HCT116 (cell line): ENCODE data around the gene LRCH4. TPM values are rescaled to one million over a fixed set of nuclear protein-coding genes. Genes with fewer than 3 reads are reported as not detected.

ENCODE experiments used
- ATAC-seq: fragments of 200-7000 bp; cut with Tn5 transposase; 2 replicates; pipeline ENCODE4 v1.9.1; 2020; ENCODE audit warnings: mild to moderate bottlenecking, moderate library complexity
- BruUV-seq: library from RNA; stranded (reverse); fragments of 400-500 nt; replicated peaks from 2 replicates; lab custom pipeline; 2021; lab: Mats Ljungman, UMichigan
- CTCF ChIA-PET: fragments of 300-600 bp; sonication (Branson Sonifier 250); formaldehyde crosslinking; loops from one replicate; lab custom pipeline; 2021; ENCODE audit warnings: antibody characterized with exemption; lab: Charles Lee
- POLR2A ChIA-PET: fragments of 300-600, 350-600 bp; sonication (Branson Sonifier 250); formaldehyde crosslinking; loops from one replicate; lab custom pipeline; 2021; ENCODE audit warnings: antibody characterized with exemption; lab: Charles Lee
- RAD21 ChIA-PET, 2 experiments: fragments of 300-600 bp; sonication (Branson Sonifier 250); formaldehyde crosslinking; loops; one replicate each; lab custom pipeline; 2023; ENCODE audit warnings: low total read pairs in 2 of 2; ENCODE audit not compliant: uncharacterized antibody in 2 of 2, unreplicated experiment in 2 of 2, low non-redundant PET in 1 of 2; lab: Charles Lee
- DNase-seq: peaks from one replicate; pipeline ENCODE4 v3.0.0-alpha.2; 2010; ENCODE audit warnings: low read depth, low spot score
- H2AFZ ChIP-seq: fragments of 200-600 bp; shearing (Covaris generic), sonication (generic); 2 replicates; pipeline ENCODE4 v1.6.1; 2017; ENCODE audit warnings: low read depth, mixed run types, mixed read lengths, antibody characterized with exemption, low read length; ENCODE audit not compliant: poor library complexity, severe bottlenecking
- H3K27ac ChIP-seq: 2 replicates; pipeline ENCODE4 v1.5.1; 2012; ENCODE audit warnings: low read depth, low read length
- H3K27me3 ChIP-seq: fragments of 200-600 bp; sonication (generic); 2 replicates; pipeline ENCODE4 v1.6.1; 2016; ENCODE audit warnings: mixed run types, low read length, mixed read lengths; ENCODE audit not compliant: insufficient read depth
- H3K36me3 ChIP-seq, 2 experiments: fragments of 200-500 bp in 1 of 2; fragments of 200-600 bp in 1 of 2; sonication (Bioruptor generic) in 1 of 2; sonication (generic) in 1 of 2; 2 replicates each; pipeline versions ENCODE4 v1.5.1 to v1.6.1; 2014 to 2016; ENCODE audit warnings: low read length in 2 of 2, inconsistent platforms in 1 of 2, mixed read lengths in 1 of 2, mixed run types in 1 of 2; ENCODE audit not compliant: insufficient read depth in 2 of 2, control insufficient read depth in 1 of 2
- H3K4me1 ChIP-seq, 2 experiments: fragments of 200-600 bp in 1 of 2; sonication (generic) in 1 of 2; 2 replicates each; pipeline versions ENCODE4 v1.5.1 to v1.6.1; 2012 to 2017; ENCODE audit warnings: low read length in 2 of 2, inconsistent platforms in 1 of 2, mild to moderate bottlenecking in 1 of 2, mixed read lengths in 1 of 2, mixed run types in 1 of 2, moderate library complexity in 1 of 2; ENCODE audit not compliant: insufficient read depth in 2 of 2, control insufficient read depth in 1 of 2
- H3K4me2 ChIP-seq: fragments of 200-600 bp; sonication (generic); 2 replicates; pipeline ENCODE4 v1.6.1; 2017; ENCODE audit warnings: mixed run types, low read length, mixed read lengths
- H3K4me3 ChIP-seq, 2 experiments: fragments of 200-600 bp in 1 of 2; sonication (generic) in 1 of 2; replicated peaks in 1 of 2; 2 replicates each; pipeline ENCODE4 v1.5.1; 2011 to 2016; ENCODE audit warnings: low read length in 2 of 2, control low read depth in 1 of 2, low read depth in 1 of 2, mild to moderate bottlenecking in 1 of 2, mixed read lengths in 1 of 2, mixed run types in 1 of 2
- H3K79me2 ChIP-seq: fragments of 200-600 bp; sonication (generic); 2 replicates; pipeline ENCODE4 v1.6.1; 2017; ENCODE audit warnings: mild to moderate bottlenecking, mixed run types, low read length, moderate library complexity, mixed read lengths; ENCODE audit not compliant: insufficient read depth
- H3K9ac ChIP-seq: fragments of 200-600 bp; sonication (generic); 2 replicates; pipeline ENCODE4 v1.6.1; 2016; ENCODE audit warnings: low read length, mixed read lengths
- H3K9me2 ChIP-seq: fragments of 200-600 bp; sonication (generic), shearing (Covaris generic); 2 replicates; pipeline ENCODE4 v1.6.1; 2017; ENCODE audit warnings: mixed run types, mild to moderate bottlenecking, moderate library complexity; ENCODE audit not compliant: insufficient read depth
- H3K9me3 ChIP-seq, 2 experiments: fragments of 200-500 bp in 1 of 2; fragments of 200-600 bp in 1 of 2; sonication (Bioruptor generic) in 1 of 2; sonication (generic) in 1 of 2; 2 replicates each; pipeline ENCODE4 v1.6.1; 2014 to 2017; ENCODE audit warnings: low read length in 2 of 2, mixed read lengths in 2 of 2, inconsistent platforms in 1 of 2, low read depth in 1 of 2, mild to moderate bottlenecking in 1 of 2, mixed run types in 1 of 2, moderate library complexity in 1 of 2; ENCODE audit not compliant: control insufficient read depth in 1 of 2, insufficient read depth in 1 of 2
- H4K20me1 ChIP-seq: fragments of 200-600 bp; sonication (generic), shearing (Covaris generic); 2 replicates; pipeline ENCODE4 v1.6.1; 2017; ENCODE audit warnings: mixed run types, mild to moderate bottlenecking, moderate library complexity; ENCODE audit not compliant: insufficient read depth
- CBX3 ChIP-seq: IDR thresholded peaks from 2 replicates; pipeline ENCODE4 v1.6.1; 2012; ENCODE audit warnings: low read depth
- EZH2phosphoT487 ChIP-seq: fragments of 200-600 bp; IDR thresholded peaks from 2 replicates; pipeline ENCODE4 v1.6.1; 2018; ENCODE audit warnings: antibody characterized with exemption, borderline replicate concordance
- FOSL1 ChIP-seq: IDR thresholded peaks from 2 replicates; pipeline ENCODE4 v1.6.1; 2012; ENCODE audit warnings: low read depth
- POLR2AphosphoS5 ChIP-seq: IDR thresholded peaks from 2 replicates; pipeline ENCODE4 v1.6.1; 2011; ENCODE audit warnings: mild to moderate bottlenecking, low read depth, low read length, moderate library complexity
- RAD21 ChIP-seq: IDR thresholded peaks from 2 replicates; pipeline ENCODE4 v1.6.1; 2012; ENCODE audit warnings: low read depth, mild to moderate bottlenecking
- SP1 ChIP-seq: IDR thresholded peaks from 2 replicates; pipeline ENCODE4 v1.6.1; 2012; ENCODE audit warnings: low read depth
- intact Hi-C: fragments of 100-400 bp; cut with micrococcal nuclease; formaldehyde crosslinking; loops from 2 replicates; pipeline ENCODE4 v1.10.0; 2022
- total RNA-seq: library from RNA; stranded (reverse); gene quantifications from one replicate; pipeline ENCODE4 v1.2.1, GENCODE V29; 2021; ENCODE audit not compliant: unreplicated experiment
- TF ChIP-seq, protein P1 (sequence below), 3 experiments: fragments of 200-600 bp in 1 of 3; sonication (generic) in 1 of 3; IDR thresholded peaks in 2 of 3; conservative IDR thresholded peaks in 1 of 3; 2 replicates each; pipeline ENCODE4 v1.5.1; 2012 to 2017; ENCODE audit warnings: low read depth in 2 of 3, low read length in 2 of 3, antibody characterized with exemption in 1 of 3, borderline replicate concordance in 1 of 3, control low read depth in 1 of 3, mild to moderate bottlenecking in 1 of 3, mixed read lengths in 1 of 3, mixed run types in 1 of 3, moderate library complexity in 1 of 3; ENCODE audit not compliant: insufficient read depth in 1 of 3
- TF ChIP-seq, protein P2 (sequence below): IDR thresholded peaks from 2 replicates; pipeline ENCODE4 v1.6.1; 2012

LRCH4 gene
- total RNA-seq, 1 experiment from 2014 or later: 47.9 TPM

DNA sequence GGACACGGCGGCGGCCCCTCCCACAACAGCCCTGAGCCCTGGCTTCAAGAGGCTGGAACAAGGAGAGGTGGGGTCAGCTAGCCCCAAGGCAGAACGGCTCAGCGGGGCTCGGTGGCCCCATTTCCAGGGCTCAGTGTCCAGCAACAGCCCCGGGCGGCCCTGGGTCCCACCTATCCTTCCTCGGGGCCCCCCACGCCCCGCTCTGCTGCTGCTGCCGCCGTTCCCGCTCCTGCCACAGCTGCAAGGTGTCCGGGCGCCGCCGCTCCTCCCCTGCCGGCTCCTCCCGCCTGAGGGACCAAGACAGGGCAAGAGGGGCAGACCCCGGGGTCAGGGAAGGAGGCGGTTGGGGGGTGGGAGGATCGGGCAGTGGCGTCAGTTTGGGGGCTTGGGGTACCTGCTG is 8.8 kb downstream of the LRCH4 start:
- ChIA-PET RAD21 (no interaction called here), POLR2A (interaction anchor here (2.5 kb wide), 1 partner anchor 9 kb away, joined by 9 read pairs; the partner anchor contains the start of genes FBXO24 and LRCH4), CTCF (no interaction called here)
- Histone ChIP-seq H3K79me2 (no peaks in the 10 kb centered on the region), H2AFZ (no peak overlapping the region), H3K27ac (no peak overlapping the region), H3K9me2 (no peaks in the 10 kb centered on the region), H3K9ac (no peak overlapping the region), H3K4me3 (no peak overlapping the region), H3K9me3 (no peaks in the 10 kb centered on the region), H3K4me1 (peaks cover 2 to 9% of the 10 kb centered on the region in 2 experiments; a peak in 3 of 4 replicates), H3K4me2 (no peak overlapping the region), H3K36me3 (peaks cover 9 to 10% of the 10 kb centered on the region in 2 experiments; a peak in 3 of 4 replicates), H4K20me1 (no peaks in the 10 kb centered on the region), H3K27me3 (no peaks in the 10 kb centered on the region)
- TF ChIP-seq, protein P1, sequence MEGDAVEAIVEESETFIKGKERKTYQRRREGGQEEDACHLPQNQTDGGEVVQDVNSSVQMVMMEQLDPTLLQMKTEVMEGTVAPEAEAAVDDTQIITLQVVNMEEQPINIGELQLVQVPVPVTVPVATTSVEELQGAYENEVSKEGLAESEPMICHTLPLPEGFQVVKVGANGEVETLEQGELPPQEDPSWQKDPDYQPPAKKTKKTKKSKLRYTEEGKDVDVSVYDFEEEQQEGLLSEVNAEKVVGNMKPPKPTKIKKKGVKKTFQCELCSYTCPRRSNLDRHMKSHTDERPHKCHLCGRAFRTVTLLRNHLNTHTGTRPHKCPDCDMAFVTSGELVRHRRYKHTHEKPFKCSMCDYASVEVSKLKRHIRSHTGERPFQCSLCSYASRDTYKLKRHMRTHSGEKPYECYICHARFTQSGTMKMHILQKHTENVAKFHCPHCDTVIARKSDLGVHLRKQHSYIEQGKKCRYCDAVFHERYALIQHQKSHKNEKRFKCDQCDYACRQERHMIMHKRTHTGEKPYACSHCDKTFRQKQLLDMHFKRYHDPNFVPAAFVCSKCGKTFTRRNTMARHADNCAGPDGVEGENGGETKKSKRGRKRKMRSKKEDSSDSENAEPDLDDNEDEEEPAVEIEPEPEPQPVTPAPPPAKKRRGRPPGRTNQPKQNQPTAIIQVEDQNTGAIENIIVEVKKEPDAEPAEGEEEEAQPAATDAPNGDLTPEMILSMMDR (IDR thresholded peaks at IDR 0.05 in 2 of 3, conservative IDR thresholded peaks at IDR 0.05 in 1 of 3; ENCODE audit: borderline replicate concordance in 1 of 3, insufficient read depth in 1 of 3, low read depth in 2 of 3, low read length in 2 of 3): no peak
- no peak for TF ChIP-seq SP1
- no peak for TF ChIP-seq RAD21
- TF ChIP-seq, protein P2, sequence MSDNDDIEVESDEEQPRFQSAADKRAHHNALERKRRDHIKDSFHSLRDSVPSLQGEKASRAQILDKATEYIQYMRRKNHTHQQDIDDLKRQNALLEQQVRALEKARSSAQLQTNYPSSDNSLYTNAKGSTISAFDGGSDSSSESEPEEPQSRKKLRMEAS: no peak
- TF ChIP-seq POLR2AphosphoS5: no peak
- TF ChIP-seq FOSL1: no peak
- TF ChIP-seq CBX3: no peak
- no peak for TF ChIP-seq EZH2phosphoT487
- DNase-seq: no peak
- BruUV-seq: no TSS peak
- intact Hi-C loops: no loop called here
- ATAC-seq: no peak
